GM03348 (cell line): ENCODE measurements around the gene BTG4.

ENCODE experiments used
- DNase-seq: peaks from one replicate; pipeline ENCODE4 v3.0.0; 2012; ENCODE audit warnings: low spot score

The BTG4 gene

DNA sequence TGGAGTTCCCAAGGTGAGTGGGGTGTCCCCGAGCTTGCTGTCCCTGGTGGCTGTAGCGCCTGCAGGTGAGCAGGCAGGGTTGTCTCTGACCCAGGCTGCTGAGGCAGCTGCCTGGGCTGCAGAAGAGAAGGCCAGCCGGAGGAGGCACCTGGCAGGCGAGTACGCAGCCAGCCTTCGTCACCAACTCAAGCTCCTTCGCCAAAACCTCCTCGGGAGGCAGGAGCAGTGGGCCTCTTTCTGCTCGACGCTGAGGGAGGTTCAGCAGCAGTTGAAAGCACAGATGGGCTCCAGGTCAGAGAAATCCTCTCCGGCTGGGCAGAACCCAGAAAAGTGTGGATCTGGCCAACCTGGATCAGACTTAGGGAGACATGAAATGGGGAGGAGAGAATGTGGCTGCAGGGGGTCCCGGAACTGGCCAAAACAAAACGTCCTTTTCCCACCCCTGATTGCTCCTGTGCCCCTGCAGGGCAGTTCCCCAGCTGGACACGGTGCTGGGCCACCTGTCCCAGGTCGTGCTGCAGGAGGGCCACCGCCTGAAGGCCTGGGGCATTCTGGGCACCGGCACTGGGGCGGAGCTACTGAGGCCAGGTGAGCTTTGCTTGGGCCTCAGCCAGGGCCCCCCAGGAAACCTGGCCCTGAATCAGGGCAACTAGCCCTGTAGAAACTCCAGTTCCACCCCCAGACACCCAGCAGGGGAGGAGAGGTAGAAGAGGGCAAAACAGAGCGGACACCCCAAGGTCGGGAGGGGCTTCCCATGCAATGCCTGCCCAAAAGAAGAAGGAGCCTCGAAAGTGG, 56.7 kb downstream of the BTG4 start:
- DNase-seq: peak; percentile 3

DNA sequence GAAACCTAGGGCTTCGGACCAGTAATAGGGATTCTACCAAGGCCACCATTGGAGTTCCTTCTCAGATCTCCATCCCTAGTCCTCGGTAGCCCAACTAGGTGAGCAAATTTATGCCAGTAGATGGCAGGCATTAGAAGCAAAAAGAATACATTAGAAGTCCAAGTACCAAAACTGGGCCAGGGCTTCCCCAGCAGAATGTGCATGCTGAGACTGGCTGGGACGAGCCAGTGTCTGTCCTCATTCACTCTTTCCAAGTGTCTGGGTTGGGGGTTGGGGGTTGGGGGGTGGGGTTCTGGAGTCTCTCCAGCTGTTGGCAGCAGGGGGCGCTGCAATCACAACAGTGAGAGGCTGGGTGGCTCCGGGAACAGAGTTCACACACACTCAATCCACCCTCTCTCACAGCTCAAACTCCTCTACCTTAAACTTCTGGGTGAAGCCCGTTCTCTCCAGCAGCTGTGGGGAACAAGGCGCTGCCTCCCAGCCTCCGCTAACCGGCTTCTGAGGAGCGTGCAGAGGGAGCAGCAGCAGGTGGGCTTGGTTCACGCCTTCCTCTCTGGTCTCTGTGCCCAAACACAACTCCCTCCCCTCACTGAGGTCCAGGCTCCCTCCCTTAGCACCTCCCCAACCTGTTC, 57.5 kb downstream of the BTG4 start:
- peak; percentile 91 for DNase-seq

DNA sequence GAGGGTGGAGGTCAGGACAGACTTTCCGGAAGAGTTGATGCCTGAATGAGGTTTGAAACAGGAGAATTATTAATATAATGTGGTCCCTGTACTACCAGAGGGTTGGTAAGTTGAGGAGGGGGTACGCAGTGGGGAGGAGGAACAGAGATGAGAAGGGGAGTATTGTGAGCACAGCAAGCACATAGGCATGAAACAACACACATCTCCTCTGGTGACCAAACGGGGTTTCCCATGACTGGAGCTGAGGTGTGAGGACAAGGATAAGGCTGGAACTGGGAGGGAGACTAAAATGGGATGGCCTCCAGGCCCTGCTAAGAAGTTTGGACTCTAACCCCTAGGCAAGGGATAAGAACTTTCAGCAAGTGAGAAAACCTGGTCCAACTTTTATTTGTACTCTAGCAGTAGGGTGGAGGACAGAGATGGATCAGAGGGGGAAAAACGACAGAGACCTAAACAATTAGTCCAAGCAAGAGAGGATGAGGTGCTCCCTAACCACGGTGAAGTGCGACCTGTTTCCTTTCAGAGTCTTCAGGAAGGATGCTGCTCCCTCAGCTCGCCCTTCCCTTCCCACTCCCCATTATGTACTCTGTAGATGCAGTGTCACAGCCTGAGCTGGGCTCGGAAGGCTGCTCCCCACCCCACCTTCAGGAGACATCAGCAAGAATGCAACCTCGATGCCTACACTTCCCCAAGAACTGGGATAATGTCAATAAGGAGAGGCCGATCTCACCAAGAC, 59.2 kb downstream of the BTG4 start:
- no peak for DNase-seq

DNA sequence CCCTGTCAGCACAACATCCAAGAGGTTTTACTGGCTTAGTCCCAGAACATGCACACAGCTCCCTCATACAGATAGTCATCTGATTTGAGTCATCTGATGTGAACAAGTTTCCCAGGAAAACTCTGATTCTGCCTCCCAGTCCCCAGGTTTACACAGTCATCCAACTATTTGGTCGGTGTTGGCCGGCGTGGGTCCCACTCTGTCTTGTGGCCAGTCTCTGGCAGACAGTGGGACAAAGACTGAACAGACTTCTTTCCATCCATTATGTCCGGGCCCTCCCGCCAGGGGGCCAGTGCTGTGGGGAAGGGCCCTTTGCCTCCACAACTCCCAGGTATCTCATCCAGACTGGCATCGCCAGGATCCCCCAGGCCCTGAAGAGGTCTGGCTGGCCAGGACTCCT, 60.0 kb downstream of the BTG4 start:
- DNase-seq: peak; percentile 45

DNA sequence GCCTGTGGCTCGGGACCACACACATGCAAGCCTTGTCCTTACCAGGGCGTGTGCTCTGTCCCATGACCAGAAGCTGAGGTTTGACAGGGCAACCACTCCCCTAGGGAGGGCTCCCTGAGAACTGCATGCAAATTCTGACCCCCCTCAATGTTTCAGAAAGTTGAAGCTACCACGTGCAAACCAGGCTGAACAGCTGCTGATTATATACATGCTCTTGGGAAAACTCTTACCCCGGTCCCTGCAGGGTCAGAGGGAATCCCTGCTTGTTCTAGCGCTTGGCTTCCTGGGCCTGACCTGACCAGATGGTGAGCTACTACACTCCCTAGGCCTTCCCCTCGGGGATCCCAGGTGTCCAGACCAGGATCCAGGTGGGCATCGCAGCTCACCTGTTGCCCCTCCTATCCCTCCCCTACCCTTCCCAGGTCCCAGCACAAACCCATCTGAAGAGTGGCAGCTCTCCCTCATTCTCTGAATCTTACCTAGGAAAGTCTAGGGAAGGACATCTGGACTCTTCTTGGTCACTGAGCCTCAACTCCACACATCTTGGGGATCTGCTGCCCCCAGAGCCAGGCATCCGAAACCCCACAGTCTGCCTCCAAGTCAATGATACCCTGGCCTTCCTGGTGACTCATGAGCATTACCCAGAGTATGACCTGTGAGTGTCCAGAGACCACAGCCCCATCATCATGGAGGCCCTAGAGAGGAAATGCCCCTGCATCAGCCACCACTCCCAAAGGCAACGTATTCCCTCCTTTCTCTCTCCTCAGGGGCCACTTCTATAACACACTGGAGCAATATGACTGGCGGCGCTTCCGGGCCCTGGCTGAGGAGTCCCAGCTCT, 61.5 kb downstream of the BTG4 start:
- no peak for DNase-seq

DNA sequence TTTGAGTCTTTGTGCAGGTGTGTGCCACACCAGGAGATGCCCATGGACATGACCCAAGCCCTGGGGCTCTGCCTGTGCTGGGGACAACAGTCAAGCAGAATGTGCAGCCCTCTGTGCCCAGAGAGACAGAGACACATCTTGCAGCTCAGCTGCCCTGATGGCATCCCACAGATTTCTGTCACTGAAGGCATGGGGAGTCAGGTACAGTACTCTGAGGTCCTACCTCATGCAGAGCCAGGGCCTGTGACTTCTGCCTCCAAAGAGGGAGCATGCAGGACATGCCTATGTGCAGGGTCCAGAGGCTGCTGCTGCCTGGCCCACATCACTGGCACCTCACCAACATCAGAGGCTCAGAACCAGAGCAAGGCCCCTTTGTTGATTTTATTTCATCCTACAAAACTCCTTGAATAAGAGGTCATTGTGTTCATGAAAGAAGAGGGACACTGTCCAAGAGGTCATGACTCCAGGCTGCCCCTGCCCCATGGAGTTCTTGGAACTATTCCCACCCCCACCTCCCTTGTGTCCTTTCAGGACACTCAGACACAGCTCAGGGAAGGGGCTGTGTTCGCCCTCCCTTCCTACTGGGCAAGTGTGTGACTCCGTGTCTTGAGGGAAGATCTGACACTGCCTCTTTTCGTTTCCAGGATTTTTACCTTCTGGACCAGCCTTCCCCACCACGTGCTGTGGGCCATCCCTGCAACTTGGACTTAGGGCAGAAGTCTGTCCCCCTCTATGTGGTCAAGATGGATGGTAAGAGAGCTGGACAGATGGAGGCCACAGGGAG, 62.3 kb downstream of the BTG4 start:
- no peak for DNase-seq

DNA sequence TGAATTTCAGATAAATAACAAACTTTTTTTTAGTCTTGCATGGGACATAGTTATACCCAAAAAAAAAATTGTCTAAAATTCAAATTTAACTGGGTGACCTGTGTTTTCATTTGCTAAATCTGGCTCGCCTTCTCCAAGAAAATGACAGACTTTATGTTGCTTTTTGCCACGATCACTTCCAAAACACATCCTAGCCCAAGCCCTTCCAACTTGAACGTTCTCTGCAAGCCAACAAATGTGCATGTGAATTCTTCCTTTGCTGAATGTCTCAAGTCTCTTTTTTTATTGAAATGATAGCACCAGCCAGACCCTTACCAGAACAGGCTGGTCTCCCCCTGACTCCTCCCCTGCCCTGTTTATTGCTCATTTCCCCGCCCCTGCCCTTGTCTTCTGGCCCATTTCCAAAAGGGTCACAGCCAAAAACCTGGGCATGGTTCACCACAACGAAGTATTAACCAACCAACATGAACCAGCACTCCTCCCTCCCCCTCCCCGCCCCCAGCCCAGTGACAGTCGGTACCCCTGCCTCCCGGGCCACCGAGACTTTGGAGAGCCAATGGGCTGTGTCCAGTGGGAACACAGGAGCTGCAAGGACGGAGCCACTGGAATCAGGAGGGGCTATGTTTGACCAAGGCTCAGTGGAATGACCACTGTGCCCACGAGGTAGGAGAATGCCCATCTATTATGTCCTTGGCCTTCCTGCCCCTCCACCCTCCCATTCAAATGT, 63.2 kb downstream of the BTG4 start:
- no peak for DNase-seq

DNA sequence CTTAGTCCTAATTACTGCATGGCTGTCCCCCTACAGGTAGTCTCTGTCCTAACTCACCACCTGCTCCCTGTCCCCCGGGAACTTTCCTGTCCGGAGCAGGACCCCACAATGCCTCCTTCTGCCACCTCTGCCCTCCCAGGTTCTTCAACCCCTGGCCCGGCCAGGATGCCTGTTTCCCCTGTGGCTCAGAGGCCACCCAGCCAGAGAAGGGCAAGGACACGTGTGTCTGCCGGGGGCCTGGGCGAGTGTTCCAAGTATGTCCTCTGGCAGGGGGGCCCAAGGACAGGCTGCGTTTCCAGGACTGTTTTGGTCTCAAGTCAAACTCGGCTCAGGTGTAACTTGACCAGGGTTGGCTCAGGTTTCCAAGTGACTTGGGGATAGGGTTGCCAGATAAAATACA, 63.8 kb downstream of the BTG4 start:
- DNase-seq: no peak

DNA sequence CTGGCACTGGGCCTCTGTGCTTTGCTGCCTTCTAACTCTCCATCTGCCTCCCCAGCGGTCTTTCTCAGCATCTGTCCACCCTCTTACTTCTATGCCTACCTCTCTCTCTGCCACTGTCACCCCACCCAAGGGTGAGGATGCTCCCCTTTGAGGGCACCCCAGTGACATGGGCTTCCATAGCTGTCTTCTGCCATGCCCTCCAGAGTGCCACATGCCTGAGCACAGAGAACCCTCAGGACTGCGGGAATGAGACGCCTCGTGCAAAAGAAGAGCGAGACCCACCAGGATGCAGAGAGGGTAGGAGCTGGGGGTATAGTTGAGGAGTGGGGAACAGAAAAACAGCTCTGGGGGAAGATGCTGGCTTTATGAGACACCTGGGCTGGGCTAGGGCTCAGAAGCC, 64.3 kb downstream of the BTG4 start:
- no peak for DNase-seq

DNA sequence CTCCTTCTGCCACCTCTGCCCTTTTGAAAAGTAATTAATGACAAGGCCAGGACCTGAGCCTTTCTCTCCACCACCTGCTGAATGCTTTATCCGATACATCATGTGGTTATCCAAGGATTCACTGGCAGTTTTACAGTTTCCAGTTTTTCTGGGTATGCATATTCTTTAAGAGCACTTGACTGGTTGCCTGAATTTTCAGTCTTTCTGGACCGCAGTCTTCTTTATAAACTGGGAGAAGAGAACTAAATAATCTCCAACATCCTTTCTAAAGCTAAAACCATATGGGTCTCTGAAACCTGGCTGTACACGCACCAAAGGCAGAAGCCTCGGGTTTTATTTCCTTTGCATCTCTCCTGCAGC, 65.1 kb downstream of the BTG4 start:
- no peak for DNase-seq

DNA sequence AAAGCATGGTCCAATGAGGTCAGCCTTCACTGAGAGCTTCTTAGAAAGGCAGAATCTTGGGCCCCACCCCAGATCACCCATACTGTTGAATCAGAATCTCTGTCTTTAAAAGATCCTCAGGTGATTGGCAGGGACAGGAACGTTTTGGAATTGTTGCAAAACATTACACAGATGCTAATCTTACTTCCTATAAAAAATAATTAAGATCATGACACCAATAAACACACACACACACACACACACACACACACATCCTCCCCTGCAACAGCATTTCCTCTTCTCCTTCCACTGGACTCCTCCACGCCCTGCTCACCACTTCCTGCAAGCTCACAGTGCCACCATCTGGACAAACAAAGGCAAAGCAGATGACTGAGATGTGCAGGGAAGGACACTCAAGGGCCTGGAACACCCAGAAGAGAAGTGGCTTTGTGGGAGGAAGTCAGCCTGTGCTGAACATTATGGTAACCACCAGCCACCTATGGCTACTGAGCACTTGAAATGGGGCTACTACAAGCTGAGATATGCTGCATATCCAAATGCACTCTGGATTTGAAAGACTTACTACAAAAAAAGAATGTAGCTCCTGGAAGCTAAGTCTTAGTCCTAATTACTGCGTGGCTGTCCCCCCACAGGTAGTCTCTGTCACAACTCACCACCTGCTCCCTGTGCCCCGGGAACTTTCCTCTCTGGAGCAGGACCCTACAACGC, 65.6 kb downstream of the BTG4 start:
- DNase-seq: peak; percentile 94

DNA sequence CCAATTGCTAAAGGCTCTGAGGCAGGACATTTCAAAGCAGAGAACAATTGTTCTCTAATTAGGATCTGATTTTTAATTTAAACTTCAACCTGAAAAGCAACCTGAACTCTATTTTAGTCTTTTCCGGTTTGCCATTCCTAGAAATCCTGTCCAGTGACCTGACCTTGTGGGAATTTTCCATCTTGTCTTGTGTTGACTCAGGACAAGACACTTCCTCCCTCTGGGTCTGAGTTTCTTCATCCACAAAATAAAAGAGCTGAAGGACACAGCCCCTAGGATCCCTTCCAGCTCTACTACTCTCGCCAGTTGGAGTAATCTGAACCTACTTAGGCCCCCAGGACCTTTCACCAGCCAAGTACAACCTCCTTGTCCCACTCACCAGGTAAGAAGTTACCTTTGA, 66.6 kb downstream of the BTG4 start:
- DNase-seq: no peak
